EL (cell line): ENCODE results near the gene BDH1.
A peak's percentile ranks its signal among the peaks of the same experiment; 100 is the strongest.
"Not testable (repeated sequence)": the region's sequence is repeated elsewhere in the genome, so short reads cannot be mapped to it uniquely, and the experiment has no call there.

Source experiments
- DNase-seq: peaks from one replicate; pipeline ENCODE4 v3.0.0-alpha.2; 2016

Gene BDH1

DNA sequence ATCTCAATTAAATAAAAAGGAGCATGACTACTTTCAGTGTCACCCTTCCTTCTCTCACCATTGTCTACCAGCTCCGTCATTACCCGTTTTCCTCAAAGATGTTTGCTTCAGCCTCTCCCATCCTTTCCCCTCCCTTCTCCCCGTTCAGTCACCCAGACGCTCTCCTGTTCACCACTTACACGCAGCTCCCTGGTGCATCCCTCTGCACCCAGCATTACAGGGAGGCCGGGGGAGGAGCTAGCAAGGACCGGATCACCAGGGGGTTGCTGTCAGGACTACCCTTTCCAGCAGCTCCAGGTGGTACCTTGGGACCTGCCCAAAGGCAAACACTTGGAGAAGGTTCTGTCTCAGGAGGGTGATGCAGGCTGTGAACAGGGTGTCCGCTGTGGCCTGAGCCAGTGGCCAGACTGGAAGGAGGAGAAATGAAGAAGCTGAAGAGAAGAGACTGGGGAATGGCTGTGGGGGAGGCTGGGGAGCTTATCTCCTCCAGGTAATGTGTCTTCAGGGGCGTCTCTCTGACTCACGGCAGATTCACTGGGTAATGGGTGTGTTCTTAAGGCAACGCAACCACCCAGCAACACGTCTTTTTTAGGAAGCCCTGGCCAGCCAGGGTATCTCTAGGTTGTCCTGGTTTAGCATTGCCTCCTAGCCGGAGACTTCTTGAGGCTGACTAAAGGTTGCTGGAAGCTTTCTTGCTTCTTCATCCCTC lies 21.8 kb upstream of the BDH1 start:
- no peak for DNase-seq

DNA sequence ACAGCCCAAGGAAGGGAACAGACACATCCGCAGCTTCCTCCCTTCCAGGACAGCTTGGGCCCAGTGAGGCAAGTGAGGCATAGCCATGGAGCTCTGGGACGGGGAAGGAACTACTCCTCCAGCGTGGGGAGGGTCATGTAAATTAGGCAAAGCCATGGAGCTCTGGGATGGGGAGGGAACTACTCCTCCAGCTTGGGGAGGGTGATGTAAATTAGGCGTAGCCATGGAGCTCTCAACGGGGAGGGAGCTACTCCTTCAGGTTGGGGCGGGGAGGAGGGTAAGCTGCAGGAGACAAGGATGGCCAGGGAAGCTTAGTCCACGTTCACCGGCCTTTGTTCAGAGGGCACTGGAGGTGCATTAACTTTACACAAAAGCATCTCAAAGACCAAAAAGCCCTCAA lies 21.1 kb upstream of the BDH1 start:
- DNase-seq: no peak

DNA sequence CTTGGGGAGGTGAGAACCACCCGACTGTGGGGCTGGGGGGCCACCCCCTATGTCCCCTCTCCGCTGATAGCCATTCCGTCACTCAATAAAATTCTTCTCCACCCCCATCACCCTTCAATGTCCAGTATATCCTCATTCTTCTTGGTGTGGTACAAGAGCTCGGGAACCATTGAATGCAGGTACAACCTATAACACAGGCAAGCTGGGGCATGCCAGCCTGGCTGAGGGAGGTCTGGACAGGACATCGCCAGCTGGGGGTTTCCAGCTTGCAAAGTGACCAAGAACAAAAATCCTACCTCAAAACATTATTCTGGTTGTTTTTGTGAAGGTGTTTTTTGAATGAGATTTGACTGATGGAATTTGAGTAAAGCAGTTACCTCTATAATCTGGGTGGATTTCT lies 19.6 kb upstream of the BDH1 start:
- no peak for DNase-seq

DNA sequence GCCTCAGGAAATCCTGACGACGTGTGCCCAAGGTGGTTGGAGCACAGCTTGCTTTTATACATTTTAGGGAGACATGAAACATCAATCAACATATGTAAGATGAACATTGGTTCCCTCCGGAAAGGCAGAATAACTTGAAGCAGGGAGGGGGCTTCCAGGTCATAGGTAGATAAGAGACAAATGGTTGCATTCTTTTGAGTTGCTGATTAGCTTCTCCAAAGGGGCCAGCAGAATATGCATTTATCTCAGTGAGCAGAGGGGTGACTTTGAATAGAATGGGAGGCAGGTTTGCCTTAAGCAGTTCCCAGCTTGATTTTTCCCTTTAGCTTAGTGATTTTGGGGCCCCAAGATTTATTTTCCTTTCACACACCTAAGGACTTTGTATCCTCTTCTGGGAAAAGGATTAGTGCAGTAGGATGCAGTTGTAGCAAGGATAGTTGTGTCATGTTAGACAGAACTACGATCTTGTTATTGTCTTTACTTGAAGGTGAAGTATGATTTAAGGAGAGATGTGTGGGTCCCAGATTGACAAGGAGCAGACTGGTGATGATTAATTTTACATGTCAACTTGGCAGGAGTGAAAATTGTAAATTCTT lies 18.7 kb upstream of the BDH1 start:
- DNase-seq: not testable (repeated sequence)

DNA sequence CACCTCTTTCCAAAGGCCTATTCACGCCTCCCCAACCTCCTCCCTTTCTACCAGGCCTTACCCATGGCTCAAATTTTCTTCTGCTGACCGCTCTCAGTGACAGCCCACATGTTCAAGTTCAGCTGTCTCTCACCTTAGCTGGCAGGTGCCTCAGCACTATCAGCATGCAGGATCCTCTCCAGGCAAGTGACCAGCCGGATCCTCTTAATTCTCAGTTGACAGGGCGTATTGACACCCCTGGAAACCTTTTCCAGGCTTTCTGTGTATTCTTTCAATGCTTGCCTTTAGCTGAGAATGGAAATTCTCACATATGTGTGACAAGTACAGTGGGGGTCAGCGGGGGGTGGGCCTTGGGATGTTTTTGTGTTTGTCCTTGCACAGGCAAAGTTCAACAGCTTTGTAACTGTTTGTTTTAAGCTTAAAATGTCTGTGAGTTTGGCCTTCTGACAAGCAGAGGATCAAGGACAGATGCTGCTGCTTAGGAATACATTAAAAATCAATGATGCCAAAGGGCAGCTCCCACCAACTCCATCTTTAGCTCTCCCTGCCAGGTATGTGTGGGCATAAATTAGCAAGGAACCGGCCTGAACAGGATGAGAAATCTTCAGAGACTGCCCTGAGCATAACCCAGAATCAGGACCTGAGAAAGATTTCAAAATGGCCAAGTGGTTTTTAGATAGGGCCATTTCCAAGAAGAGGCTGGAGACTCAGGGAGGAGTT lies 17.4 kb upstream of the BDH1 start:
- DNase-seq: no peak

DNA sequence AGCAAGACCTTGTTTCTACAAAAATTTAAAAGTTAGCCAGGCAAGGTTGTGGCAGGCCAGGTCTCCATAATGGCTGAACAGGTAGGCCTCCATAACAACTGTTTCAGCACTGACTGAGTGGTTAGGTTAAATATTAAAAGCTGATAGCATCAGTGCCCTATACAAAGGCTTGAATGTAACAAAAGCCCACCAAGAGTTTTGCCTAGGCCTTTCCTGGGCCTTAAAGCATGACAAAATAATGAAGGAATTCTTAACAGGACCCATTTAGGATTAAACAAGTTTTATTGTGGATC lies 16.1 kb upstream of the BDH1 start:
- DNase-seq: not testable (repeated sequence)

DNA sequence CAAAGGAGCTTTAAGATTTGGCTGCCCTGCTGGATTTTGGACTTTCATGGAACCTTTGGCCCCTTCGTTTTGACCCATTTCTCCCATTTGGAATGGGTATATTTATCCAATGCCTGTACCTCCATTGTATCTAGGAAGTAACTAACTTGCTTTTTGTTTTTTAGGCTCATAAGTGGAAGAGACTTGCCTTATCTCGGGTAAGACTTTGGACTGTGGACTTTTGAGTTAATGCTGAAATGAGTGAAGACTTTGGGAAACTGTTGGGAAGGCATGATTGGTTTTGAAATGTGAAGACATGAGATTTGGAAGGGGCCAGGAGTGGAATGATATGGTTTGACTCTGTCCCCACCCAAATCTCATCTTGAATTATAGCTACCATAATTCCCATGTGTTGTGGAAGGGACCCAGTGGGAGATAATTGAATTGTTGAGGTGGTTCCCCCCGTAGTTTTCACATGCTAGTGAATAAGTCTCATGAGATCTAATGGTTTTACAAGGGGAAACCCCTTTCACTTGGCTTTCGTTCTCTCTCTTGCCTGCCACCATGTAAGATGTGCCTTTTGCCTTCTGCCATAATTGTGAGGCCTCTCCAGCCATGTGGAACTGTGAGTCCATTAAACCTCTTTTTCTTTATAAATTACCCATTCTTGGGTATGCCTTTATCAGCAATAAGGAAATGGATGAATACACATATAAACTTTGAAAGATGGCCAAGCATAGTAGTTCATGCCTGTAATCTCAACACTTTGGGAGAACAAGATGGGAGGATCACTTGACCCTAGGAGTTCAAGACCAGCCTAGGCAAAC lies 15.5 kb upstream of the BDH1 start:
- DNase-seq: not testable (repeated sequence)

DNA sequence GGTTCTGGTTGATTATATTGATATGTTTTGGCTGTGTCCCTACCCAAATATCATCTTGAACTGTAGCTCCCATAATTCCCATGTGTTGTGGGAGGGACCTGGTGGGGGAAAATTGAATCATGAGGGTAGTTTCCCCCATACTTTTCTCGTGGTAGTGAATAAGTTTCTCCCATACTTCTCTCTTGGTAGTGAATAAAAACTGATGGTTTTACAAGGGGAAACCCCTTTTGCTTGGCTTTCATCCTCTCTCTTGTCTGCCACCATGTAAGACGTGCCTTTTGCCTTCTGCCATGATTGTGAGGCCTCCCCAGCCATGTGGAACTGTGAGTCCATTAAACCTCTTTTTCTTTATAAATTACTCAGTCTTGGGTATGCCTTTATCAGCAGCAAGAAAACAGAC lies 13.7 kb upstream of the BDH1 start:
- DNase-seq: not testable (repeated sequence)

DNA sequence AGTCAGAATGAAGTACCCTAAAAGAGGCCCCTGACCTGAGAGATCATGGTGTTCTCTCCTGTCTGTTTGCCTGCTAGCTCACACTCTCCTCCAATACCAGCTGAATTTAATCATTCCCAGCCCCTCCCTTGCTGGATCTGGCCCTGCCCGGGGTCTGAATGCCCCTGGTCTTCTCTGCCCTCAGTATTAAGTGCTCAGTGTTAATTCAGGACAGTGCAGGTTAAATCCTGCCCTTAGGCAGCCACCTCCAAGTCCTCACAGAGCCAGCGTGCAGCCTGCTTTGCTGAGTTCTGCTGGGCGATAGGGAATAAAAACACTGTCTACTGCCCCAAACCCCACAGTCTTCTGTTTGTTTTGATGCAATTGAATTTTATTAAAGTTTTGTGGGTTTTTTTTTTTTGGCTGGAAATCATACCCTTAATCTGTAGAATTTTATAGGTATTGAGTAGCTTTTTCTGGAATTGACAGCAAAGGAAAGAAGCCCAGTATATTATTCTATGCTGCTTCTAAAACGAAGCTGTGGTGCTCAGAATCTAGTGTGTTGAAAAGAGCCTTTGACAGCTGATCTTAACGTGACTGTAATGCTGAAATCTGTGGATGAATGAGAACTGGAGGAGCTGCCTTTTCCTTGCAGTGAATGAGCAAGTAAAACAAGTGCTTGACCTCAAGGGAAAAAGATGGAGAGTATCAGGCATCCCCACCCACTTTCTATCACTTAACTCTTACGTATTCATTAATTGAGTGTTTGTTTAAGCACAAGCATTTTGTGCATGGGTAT lies 12.3 kb upstream of the BDH1 start:
- no peak for DNase-seq

DNA sequence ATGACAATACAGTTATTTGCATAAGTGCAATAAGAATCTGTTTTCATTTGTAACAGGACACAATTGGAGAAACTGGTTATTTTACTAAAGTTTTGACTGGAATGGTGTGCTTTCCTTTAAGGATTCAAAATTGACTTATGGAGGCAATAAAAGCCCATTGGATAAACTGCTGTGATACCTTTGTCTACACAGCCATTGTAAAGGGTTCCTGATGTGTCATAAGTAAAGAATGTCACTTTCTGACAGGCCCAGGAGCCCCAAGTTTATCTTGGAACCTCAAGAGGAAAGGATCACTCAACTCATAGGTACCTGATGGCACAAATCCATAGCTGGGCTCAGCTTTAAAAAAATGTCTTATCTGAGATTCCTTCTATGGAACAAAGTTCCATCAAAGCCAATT lies 10.4 kb upstream of the BDH1 start:
- not testable (repeated sequence) for DNase-seq

DNA sequence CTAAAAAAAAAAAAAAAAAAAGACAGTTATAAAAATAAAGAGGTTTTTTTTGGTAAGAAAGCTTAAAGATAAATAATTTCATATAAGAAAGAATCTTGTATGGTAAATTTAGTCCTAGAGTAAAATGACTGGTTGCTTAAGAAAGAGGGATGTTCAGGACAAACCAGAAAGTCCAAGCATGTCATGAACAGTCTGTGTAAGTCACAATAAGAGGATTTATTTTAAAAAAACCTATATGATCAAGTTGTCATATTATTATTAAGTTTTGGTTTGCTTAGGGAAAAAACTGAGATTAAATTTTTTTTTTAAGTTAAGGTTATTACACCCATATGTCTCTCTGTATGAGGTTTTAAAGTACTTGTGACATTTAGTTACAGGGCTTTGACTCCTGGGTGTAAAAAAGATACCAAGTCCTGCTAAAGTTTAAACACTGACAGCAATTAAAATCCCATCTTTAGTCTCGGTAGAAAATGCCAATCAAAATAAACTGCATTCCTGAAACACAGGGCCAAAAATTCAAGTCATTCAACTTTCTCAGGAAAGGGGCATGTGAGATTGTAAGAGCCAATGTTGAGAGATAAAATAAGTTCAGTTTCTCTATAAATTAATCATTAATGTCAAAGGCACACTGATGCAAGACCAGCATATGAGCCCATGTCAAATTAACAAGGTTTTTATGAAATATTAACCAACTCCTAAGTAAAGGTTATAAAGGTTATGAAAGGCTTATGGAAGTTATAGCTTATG lies 8.5 kb upstream of the BDH1 start:
- DNase-seq: no peak

DNA sequence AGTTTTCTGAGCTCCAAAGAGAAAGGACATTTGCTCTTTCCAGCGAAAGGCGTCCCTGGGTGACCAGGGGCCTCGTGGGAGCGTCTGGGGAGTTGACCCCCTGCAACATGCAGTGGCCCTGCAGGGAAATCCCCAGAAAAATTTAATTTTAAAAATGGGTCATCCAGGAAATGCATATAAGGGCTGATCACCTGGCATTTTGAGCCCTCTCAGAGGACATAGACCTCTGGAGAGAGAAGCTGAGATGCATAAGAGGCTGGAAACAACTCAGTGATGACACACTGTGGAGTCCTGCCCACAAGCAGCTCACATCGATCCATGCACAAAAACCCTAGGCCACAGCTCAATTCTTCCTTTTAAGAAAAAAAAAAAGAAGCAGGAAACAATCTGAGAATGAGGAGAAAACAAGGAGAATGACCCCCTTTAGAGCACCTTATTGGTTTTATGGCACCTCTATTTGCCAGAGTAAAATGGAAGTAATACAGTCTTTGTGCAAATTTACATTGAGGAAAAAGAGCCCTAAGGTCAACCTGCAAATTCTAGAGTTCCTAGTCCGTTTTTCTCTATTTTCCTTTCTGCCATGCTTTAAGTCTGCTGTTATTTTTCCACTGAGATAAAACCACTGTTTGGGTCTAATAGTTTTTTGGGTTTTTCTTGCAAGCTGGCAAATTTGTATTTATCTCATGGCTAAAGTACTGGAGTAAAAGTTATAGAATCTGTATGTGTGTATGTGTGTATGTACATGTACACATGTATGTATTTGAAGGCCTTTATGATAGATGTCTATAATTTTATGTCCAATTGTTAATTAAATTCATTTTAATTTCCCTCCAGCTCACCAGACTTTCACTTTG lies 6.9 kb upstream of the BDH1 start:
- no peak for DNase-seq

DNA sequence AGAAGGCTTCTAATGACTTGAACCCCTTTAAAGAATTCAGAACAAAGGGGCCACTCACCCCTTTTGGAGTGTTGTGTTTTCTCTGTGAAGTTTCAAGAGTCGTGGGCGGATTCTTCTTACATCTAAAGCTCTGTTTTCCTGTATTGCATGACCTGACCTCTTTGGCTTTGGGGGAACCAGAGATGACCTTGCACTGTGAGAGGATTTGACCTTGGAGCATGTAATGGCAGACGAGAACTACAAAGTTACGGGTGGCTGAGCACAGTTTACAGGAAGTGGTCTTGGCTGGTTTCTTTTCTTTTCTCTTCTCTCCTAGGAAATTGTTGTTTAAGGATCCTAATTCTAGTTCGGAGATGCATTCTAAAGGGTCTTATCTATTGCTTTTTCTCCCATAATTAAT lies 6.2 kb upstream of the BDH1 start:
- no peak for DNase-seq

DNA sequence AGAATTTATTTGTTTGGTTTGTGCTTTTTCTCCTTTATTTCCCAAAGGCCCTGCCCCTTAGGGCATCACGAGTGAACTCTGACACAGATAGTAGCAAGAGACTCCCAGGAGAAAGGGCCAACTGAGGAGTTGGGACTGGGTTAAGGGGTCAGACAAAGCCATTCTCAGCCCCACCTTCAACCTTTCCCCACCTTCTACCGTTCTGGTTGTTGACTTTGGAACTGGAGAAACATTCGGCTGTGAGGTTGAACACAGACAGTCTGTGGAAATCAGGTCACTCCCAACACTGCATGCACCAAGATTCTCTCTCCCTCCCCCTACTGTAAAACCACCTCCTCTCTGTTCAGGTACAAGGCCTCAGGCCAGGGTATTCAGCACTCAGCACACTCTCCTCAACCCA lies 3.9 kb upstream of the BDH1 start:
- no peak for DNase-seq

DNA sequence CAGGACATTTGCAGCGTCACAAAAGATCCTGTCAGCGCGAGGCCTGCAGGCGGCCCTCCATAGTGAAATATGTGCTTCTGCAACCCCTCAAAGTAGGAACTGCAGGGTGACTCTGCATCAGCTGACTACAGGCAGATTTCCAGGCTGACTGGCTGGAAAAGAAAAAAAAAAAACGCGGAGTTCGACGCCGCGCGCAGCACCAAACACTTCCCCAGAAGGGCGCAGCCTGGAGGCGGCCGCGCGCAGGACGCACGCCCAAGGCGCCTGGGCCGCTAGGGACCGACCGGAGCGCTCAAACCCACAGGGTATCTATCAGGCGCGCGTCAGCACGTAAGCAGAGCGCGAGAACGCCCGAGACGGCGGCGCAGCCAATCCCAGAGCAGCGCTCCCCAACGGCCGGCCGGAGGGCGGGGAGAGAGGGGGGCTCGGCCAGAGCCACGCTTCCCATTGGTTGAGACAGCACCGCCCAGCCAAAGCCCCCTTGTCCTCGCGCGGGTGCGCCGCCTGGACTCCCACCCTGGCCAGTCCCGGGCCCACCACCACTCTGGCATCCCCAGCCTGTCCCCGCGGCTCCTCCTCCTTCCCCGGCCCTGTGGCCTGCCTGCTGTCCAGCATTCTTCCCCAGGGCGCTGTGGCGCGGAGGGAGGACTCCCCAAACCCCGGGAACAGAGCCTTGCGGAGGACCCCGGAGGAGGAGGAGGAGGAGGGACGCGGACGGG lies 1.0 kb downstream of the BDH1 start:
- peak; percentile 98 for DNase-seq

DNA sequence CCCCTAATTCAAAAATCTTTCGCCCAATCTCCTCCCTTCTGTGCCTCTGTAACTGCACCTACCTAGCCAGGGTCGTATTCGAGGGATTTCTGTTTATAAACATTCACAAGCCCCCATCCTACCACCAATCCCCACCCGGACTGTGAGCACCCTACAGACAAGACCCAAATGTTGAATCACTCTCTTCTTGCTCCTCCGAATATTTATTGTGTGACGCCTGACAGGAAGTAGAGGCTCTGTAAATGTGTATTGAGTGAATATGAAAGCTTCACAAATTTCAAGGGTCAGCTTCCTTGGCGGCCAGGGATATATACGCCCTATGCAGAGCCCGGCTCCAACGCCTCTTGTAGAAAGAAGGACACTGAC lies 1.6 kb downstream of the BDH1 start:
- DNase-seq: no peak

DNA sequence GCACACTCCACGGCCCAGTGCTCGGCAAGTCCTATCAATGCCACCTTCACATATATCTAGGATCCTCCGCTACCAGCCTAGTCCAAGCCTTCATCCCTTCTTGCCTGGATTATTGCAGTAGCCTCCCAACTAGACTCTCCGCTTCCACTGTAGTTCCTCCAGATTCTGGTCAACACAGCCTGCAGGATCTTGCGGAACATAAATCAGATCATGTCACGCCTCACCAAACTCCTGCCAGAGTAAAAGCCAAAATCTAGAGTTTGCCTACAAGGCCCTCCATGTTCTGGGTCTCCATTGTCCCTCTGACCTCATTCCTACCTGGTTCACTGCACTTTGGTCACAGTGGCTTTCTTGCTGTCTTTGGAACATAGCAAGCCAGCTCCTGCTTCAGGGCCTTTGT lies 3.6 kb downstream of the BDH1 start:
- DNase-seq: no peak

DNA sequence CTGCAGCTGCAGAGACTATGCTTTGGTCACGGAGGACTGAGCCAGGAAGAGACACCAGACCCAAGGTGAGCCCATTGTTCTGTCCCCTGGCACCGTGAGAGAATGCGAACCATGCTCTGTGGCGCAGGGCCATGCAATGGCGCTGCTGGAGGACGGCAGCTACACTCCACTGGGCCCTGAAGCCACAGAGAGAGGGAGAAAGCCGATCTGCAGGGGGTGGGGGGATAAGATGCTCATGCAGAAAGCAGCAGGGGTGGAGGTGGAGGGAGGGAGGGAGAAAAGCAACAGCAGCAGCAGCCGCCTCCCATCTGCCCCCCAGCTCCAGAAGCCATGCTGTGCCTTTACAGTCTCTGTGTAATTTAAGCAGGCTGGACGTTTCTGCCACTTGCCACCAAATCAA lies 5.3 kb downstream of the BDH1 start:
- DNase-seq: no peak

DNA sequence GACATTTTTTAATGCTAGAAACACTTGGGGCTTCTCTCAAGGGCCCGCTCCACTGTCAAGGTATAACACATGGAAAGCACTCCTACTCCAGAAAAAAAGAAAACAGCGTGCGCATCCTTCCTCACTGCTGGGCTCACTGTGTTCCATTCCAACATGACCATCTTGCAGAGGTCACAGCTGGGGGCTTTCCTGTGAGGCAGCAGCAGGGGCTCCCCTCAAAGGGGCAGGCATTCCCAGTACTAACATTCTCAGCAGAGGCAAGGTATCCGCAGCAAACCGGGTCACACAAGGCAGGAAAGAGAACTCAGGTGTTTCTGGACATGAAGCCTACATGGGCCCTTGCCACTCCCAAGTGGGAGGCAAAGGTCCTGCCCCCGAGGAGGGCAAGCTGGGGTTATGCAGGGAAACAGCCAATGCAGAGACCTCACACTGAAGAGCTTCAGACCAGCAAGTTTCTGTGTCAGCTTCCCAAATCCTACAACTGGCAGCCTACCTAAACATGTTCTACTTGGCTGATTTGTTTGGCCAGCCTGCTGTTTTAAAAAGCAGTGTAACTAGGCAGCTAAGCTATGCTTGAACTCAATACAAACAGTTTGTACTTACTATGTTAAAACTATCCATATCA lies 6.4 kb downstream of the BDH1 start:
- no peak for DNase-seq
